Omental fat pad (tissue), 4 donors: ENCODE measurements around the gene POLD2. TPM values are rescaled to one million over a fixed set of nuclear protein-coding genes. Genes with fewer than 3 reads are reported as not detected.
A peak's percentile ranks its signal among the peaks of the same experiment; 100 is the strongest.

Source experiments
- ATAC-seq: fragments of 150-250 bp; one replicate; pipeline ENCODE4 v1.9.1; 2016; ENCODE audit warnings: mild to moderate bottlenecking, moderate library complexity; ENCODE audit not compliant: low FRiP score
- DNase-seq: peaks from one replicate; pipeline ENCODE4 v3.0.0-alpha.2; 2019; ENCODE audit warnings: low spot score
- total RNA-seq, 4 donors: library from RNA; depleted of rRNA; stranded (reverse); fragments of >200 nt; gene quantifications; one replicate each; pipeline ENCODE4 v1.1.0, GENCODE V29; 2016
- TF ChIP-seq, protein P1 (sequence below), 3 donors: fragments of 450-650 bp; IDR thresholded peaks; one replicate each; pipeline ENCODE4 v1.5.1; 2016 to 2017; ENCODE audit warnings: antibody characterized with exemption in 3 of 3, mild to moderate bottlenecking in 3 of 3, moderate library complexity in 2 of 3

The POLD2 gene
- total RNA-seq, 4 donors from 2014 or later: 41.9 to 71.3 (median 44.2) TPM

DNA sequence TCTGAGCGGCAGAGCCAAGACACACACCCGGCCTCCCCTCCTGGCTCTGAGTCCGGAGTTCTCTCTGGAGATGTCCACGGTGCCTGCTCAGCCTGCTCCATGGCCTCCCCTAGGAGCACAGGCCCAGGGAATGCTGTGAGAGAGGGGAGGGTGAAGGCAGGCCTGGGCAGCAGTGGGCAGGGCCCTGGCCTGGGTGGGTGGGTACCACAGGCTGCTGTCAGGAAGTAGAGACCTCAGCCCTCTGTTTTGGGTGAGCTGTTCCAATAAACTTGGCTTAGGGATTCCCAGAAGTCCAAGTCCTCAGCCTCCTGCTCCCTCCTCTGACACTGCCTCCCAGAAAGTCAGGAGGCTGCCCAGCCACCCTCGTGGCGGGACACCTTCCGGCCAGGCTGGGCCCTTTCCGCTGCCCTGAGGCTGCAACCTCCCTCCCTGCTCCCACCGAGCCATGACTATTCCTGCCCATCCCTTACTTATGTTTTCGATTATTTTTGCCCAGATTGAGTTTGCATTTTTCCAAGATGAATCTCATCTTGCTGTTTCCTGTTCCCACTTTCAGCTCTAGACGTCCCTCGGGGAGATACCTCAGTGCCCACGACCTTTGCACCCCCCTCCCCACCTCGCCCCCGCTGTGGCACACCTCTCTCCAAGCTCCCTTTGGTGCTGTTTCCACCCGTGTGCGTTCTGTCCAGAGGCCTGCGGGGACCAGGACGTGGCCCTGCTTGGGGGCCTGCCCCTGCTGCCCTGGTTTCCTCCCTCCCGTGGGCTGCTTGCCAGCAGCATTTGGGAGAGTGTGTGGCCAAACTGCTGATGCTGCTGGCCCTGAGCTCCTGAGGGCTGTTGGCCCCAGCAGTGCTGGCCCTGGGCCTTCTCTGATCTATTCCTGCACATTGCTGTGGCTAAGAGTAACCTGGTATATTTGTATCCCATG lies 35.2 kb downstream of the POLD2 start:
- TF ChIP-seq, protein P1, sequence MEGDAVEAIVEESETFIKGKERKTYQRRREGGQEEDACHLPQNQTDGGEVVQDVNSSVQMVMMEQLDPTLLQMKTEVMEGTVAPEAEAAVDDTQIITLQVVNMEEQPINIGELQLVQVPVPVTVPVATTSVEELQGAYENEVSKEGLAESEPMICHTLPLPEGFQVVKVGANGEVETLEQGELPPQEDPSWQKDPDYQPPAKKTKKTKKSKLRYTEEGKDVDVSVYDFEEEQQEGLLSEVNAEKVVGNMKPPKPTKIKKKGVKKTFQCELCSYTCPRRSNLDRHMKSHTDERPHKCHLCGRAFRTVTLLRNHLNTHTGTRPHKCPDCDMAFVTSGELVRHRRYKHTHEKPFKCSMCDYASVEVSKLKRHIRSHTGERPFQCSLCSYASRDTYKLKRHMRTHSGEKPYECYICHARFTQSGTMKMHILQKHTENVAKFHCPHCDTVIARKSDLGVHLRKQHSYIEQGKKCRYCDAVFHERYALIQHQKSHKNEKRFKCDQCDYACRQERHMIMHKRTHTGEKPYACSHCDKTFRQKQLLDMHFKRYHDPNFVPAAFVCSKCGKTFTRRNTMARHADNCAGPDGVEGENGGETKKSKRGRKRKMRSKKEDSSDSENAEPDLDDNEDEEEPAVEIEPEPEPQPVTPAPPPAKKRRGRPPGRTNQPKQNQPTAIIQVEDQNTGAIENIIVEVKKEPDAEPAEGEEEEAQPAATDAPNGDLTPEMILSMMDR (IDR thresholded peaks at IDR 0.05): no peak
- DNase-seq: no peak
- ATAC-seq: peak; percentile 49

DNA sequence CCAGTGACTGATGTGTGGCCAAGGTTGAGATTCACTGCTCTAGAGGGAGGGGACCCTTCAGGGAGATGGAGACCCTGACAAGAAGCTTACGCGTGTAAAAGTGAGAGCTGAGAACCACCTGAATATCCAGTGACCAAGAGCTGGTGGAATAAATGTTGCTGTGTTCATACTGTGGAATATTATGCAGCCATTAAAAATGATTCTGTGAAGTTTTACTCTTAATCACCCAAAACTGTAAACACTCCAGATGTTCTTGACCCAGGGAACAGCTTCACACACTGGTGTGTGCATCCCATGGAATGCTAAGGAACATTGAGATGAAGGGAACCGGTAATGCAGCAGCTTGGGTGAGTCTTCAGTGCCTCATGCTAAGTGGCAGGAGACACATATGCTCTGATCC lies 36.7 kb downstream of the POLD2 start:
- ATAC-seq (no peak), DNase-seq (no peak)
- TF ChIP-seq, protein P1 (IDR thresholded peaks at IDR 0.05): no peak

DNA sequence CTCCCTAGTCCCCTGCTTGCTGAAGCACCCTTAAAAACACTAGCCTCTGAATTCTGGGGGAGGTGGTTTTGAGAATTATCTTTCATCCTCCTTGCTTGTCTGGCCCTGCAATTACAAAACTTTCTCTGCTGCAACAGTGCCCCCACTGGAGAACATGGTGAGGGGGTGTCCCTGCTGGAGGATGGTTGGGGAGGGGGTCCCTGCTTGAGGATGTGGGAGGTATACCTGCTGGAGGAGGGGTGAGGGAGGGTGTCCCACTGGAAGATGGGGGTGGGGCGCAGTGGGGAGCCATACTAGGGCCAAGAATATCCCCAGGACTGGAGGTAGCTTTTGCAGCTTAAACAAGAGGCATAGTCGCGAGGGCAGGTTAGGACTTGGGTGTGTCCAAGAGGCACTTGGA lies 37.8 kb downstream of the POLD2 start:
- DNase-seq (no peak), ATAC-seq (no peak)
- TF ChIP-seq, protein P1 (IDR thresholded peaks at IDR 0.05): no peak

DNA sequence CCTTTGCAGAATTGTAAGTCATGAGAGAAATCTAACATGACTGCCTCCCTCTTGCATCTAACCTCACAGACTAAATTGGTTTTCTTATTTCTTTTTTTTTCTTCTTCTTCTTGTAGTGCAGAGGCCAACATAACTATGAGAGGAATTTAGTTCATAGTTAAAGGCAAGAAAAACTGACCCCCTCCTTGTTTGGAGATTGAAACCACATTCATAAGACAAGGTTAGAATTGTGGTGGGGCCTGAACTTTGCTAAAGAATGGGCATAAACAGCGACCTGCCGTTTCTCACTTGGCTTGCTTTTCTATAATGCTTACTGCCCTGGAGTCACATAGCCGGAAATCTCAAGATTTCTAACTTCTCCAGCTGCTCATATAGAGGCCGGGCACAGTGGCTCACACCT lies 38.6 kb downstream of the POLD2 start:
- TF ChIP-seq, protein P1 (IDR thresholded peaks at IDR 0.05): no peak
- DNase-seq (no peak), ATAC-seq (no peak)

DNA sequence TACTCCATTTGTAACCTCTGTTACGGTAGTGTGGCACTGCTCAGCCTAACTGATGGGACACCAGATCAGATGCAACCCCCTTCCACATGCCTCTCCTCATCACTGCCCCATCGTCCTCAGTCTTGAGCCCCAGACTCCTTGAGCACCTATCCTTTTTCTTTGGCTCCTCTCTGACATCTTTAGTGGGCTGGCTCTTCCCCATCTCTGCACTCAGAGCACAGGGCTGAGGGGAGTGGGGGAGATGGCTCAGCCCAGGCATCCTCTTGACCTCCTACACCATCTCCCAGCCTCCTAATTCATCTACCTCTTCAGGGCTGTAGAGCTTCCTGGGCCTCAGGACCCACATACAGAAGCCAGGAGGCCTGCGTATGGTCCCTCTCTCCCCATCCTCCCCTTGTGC lies 39.6 kb downstream of the POLD2 start:
- DNase-seq (no peak), ATAC-seq (no peak)
- TF ChIP-seq, protein P1 (IDR thresholded peaks at IDR 0.05): no peak

DNA sequence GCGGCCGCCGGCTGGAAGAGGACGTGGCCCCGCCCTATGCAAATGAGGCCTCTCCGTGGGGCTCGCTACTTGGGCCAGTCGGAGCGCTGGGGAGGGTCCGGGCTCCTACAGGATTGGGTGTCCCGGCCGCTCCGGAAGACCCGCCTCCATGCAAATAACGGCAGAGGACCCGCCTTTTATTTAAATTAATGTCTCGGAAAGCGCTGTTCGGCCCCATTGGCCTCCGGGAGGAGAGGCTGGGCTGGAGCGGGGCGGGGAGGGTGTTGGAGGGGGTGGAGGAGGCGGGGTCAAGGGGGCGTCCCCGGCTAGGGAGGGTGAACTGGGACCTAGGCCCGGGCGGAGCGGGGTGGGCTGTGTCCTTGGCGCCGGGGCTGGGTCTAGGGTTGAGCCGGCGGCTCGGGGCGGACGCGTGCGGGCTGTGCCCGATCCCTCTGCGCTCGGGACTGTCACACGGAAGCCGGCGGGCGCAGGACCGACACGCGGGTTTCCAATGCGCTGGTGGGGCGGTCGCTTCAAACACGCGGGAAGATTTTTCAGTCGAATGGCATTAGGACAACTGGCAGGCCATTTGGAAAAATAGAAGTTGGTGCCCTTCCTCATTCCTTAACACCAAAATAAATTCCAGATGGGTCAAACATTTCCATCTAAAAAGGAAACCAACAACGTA lies 40.7 kb downstream of the POLD2 start:
- peak; percentile 98 for ATAC-seq
- DNase-seq: peak; percentile 83
- TF ChIP-seq, protein P1 (IDR thresholded peaks at IDR 0.05): no peak
